COLO668 (cell line): ENCODE measurements around the gene CACNG8.

Source experiments
- DNase-seq: peaks from one replicate; lab custom pipeline; 2025; ENCODE audit not compliant: unreplicated experiment; lab: John Stamatoyannopoulos, UW

Gene CACNG8

DNA sequence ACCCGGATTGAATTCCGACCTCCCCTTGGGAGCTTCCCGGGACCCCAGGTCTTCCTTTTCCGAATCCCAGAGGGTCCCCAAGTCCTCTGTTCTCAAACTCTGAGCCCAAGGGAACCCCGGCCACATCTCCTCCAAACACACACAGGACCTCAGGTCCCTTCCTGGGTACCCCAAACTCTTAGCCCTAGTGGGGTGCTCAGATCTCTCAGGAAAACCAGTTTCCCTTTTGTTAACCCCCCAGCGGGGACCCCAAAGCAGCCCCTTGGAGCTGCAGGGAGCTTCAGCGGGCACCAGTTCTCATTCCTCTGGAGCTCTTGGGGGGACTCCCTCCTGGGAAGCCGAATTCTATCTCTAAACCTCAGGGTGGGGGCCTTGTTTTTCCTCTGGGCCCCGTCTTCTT lies 29.5 kb downstream of the CACNG8 start:
- no peak for DNase-seq

- no peak for DNase-seq
These were observed 30.1 kb downstream of the CACNG8 start for GRCh38 chr19:53992815-53993214.

GRCh38 chr19:53993448-53993847 lies 30.7 kb downstream of the CACNG8 start:
- DNase-seq, result no peak

- DNase-seq, result no peak
These were observed 32.1 kb downstream of the CACNG8 start for GRCh38 chr19:53994811-53995210.

GRCh38 chr19:53998223-53998622 lies 35.5 kb downstream of the CACNG8 start:
- DNase-seq, result no peak

DNA sequence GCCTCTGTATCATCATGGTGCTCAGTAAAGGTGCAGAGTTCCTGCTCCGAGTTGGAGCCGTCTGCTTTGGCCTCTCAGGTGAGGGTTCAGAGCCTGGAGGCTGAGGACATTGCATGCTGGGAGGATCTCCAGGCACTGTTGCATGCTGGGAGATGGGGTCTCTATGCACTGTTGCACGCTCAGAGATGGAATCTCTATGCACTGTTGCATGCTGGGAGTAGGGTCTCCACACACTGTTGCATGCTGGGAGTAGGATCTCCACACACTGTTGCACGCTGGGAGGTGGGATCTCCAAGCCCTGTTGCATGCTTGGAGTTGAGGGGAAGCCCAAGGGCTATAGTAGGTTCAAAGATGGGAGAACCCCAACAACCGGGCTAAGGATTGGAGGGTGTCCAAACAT lies 37.0 kb downstream of the CACNG8 start:
- DNase-seq, result no peak

GRCh38 chr19:54001496-54001895 lies 38.8 kb downstream of the CACNG8 start:
- DNase-seq, result no peak

DNA sequence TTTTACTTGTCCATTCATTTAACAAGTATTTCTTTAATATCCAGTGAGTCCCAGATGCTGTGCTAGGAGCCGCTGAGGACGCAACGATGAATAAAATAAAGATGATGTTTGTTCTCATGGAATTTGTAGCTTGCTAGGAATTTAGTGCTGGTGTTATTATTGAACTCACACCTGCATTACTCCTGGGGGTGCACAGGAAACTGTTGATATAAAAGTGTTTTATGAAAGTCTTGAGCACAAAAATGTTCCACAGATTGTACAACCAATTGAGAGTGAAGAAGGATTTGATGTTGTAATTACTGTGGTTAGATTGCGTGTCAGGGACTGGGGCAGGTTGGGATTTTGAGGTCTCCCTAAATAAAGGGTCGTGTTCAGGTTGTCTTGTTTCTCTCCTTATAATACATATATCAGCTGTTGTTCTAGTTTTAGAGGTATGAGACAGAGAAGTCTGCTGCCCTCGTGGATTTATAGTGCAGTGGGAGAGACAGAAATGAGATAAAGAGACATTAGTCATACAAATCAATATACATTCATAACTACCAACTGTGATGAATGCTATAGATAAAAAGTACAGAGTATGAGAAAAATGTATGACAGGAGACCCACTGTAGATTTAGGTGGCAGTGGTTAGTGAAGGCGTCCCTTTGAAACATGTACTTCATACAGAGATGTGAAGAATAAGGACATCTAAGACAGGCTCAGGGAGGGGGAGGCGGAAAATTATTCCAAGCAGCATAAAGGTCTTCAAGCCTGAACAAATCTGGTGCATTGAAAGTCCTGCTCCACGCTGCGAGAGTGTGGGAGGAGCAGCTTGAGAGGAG lies 40.0 kb downstream of the CACNG8 start:
- DNase-seq, result no peak

GRCh38 chr19:54009440-54009839 lies 46.7 kb downstream of the CACNG8 start:
- DNase-seq, result no peak

DNA sequence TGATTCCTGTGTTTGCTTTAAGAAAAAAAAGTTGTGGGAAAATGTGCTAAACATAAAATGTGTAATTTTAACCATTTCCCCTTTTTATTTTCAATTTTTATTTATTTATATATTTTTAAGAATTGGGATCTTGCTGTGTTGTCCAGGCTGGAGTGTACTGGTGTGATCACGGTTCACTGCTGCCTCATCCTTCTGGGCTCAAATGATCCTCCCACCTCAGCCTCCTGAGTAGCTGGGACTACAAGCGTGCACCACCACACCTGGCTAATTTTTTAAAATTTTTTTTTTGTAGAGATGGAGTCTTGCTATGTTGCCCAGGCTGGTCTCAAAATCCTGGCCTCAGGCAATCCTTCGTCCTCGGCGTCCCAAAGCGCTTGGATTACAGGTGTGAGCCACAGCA lies 47.7 kb downstream of the CACNG8 start:
- DNase-seq, result no peak

GRCh38 chr19:54011507-54012211 lies 48.9 kb downstream of the CACNG8 start:
- no peak for DNase-seq

DNA sequence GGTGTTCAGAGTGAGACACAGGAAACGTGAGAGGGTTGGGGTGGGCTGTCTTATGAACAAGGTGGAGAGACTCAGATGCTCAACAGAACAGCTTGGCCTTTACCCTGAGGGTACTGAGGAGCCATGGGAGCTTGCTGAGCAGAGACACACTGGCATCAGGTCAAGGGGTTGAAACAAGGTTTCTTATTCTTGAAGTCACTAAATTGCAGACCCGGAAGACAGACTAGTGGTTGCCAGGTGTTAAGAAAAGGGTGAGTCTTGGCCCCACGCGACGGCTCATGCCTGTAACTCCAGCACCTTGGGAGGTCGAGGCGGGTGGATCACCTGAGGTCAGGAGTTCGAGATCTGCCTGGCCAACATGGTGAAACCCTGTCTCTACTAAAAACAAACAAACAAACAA lies 51.1 kb downstream of the CACNG8 start:
- no peak for DNase-seq

- peak; percentile 2 for DNase-seq
These were observed 52.3 kb downstream of the CACNG8 start for GRCh38 chr19:54014920-54015560.

- no peak for DNase-seq
These were observed 54.5 kb downstream of the CACNG8 start for GRCh38 chr19:54017261-54017660.

- no peak for DNase-seq
These were observed 58.6 kb downstream of the CACNG8 start for GRCh38 chr19:54021363-54021762.

- DNase-seq, result no peak
These were observed 59.2 kb downstream of the CACNG8 start for GRCh38 chr19:54021932-54022331.

- no peak for DNase-seq
These were observed 60.5 kb downstream of the CACNG8 start for GRCh38 chr19:54023191-54023590.

- no peak for DNase-seq
These were observed 61.9 kb downstream of the CACNG8 start for GRCh38 chr19:54024660-54025059.

GRCh38 chr19:54026656-54027055 lies 63.9 kb downstream of the CACNG8 start:
- DNase-seq, result no peak

- no peak for DNase-seq
These were observed 66.6 kb downstream of the CACNG8 start for GRCh38 chr19:54029301-54029700.

- DNase-seq, result peak; percentile 49
These were observed 67.3 kb downstream of the CACNG8 start for GRCh38 chr19:54029930-54030490.
